ENCODE measurements around the gene PTPRG.

DNA sequence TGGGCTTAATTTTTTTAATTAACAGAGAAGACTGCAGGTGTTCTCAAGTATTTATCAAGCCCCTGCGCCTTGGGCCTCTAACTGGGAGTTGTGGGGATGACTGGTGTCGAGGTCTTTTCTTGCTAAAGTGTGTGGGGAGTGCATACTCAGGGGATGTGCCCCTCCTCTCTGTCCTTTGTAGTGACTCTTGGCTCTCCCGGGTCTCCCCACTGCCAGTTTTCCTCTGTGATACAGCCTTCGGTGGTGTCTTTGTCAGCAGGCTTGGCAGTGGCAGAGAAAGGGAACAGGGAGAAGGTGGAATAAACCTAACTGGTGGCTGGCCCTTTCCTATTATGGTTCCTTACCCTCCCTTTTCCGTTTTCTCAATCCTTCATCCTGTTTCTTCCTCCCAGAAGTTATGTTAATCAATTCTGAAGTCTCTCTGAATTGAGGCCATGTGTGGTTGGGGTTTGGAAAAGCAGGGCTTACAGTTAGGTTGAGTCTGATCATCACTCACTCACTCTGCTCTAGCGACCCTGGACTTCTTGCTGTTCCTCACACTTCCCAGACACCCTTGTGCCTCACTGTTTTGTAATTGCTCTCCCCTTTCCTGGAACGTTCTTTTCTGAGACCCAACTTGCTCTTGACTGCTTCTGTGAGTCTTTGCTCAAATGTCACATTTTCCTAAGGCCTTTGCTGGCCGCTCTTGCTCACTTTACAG is 158.1 kb downstream of the PTPRG start:
- TF ChIP-seq CREB1 (IDR thresholded peaks at IDR 0.05; ENCODE audit: low read depth), result no peak
- TF ChIP-seq NR2C2 (IDR thresholded peaks at IDR 0.05; ENCODE audit: borderline replicate concordance, control insufficient read depth, insufficient read length, low read depth), result no peak
- no peak for TF ChIP-seq SIN3A (IDR thresholded peaks at IDR 0.05; ENCODE audit: low read depth, low read length)
- TF ChIP-seq GABPA (IDR thresholded peaks at IDR 0.05; ENCODE audit: low read depth), result no peak
- no peak for TF ChIP-seq TARDBP (IDR thresholded peaks at IDR 0.05; ENCODE audit: borderline replicate concordance)
- TF ChIP-seq, protein P1, sequence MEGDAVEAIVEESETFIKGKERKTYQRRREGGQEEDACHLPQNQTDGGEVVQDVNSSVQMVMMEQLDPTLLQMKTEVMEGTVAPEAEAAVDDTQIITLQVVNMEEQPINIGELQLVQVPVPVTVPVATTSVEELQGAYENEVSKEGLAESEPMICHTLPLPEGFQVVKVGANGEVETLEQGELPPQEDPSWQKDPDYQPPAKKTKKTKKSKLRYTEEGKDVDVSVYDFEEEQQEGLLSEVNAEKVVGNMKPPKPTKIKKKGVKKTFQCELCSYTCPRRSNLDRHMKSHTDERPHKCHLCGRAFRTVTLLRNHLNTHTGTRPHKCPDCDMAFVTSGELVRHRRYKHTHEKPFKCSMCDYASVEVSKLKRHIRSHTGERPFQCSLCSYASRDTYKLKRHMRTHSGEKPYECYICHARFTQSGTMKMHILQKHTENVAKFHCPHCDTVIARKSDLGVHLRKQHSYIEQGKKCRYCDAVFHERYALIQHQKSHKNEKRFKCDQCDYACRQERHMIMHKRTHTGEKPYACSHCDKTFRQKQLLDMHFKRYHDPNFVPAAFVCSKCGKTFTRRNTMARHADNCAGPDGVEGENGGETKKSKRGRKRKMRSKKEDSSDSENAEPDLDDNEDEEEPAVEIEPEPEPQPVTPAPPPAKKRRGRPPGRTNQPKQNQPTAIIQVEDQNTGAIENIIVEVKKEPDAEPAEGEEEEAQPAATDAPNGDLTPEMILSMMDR (IDR thresholded peaks at IDR 0.05 in 2 of 3, conservative IDR thresholded peaks at IDR 0.05 in 1 of 3; ENCODE audit: control insufficient read depth in 2 of 3, extremely low read depth in 1 of 3, insufficient read depth in 1 of 3, low read depth in 3 of 3, low read length in 3 of 3), result no peak
- TF ChIP-seq, protein P2, sequence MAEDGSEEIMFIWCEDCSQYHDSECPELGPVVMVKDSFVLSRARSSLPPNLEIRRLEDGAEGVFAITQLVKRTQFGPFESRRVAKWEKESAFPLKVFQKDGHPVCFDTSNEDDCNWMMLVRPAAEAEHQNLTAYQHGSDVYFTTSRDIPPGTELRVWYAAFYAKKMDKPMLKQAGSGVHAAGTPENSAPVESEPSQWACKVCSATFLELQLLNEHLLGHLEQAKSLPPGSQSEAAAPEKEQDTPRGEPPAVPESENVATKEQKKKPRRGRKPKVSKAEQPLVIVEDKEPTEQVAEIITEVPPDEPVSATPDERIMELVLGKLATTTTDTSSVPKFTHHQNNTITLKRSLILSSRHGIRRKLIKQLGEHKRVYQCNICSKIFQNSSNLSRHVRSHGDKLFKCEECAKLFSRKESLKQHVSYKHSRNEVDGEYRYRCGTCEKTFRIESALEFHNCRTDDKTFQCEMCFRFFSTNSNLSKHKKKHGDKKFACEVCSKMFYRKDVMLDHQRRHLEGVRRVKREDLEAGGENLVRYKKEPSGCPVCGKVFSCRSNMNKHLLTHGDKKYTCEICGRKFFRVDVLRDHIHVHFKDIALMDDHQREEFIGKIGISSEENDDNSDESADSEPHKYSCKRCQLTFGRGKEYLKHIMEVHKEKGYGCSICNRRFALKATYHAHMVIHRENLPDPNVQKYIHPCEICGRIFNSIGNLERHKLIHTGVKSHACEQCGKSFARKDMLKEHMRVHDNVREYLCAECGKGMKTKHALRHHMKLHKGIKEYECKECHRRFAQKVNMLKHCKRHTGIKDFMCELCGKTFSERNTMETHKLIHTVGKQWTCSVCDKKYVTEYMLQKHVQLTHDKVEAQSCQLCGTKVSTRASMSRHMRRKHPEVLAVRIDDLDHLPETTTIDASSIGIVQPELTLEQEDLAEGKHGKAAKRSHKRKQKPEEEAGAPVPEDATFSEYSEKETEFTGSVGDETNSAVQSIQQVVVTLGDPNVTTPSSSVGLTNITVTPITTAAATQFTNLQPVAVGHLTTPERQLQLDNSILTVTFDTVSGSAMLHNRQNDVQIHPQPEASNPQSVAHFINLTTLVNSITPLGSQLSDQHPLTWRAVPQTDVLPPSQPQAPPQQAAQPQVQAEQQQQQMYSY (CRISPR knock-in tag; IDR thresholded peaks at IDR 0.05), result no peak
- TF ChIP-seq SIX5 (IDR thresholded peaks at IDR 0.05; ENCODE audit: low read depth, low read length, severe bottlenecking), result no peak
